HFF-Myc (cell line): ENCODE data around the gene SSTR5.

Experiments used
- DNase-seq: peaks from one replicate; pipeline ENCODE4 v3.0.0-alpha.2; 2011; ENCODE audit warnings: low read depth; ENCODE audit errors: extremely low read depth
- H3K4me3 ChIP-seq: replicated peaks from 2 replicates; pipeline ENCODE4 v1.5.1; 2011; ENCODE audit warnings: low read depth, mild to moderate bottlenecking, control low read depth, low read length
- CTCF ChIP-seq: IDR thresholded peaks from 2 replicates; pipeline ENCODE4 v1.5.1; 2012; ENCODE audit warnings: mild to moderate bottlenecking, low read depth, low read length, control low read depth; ENCODE audit errors: missing control alignments

The SSTR5 gene

DNA sequence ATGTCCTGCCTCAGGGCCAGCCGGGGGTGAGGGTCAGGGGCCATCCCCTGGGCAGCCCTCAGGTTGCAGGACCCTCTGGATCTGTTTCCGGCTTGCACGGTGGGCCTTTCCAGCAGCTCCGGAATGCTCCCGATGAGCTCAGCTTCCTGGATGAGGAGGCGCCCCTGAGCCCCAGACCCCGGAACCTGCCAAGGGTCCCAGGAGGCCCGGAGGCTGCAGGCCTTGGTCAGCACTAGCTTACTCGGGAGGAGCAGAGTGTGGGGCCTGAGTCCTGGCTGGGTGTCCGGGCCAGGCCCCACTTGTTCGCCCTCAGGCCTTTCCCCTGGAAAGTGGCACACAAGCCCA lies 31.1 kb downstream of the SSTR5 start:
- no peak for TF ChIP-seq CTCF
- DNase-seq = no peak
- no peak overlapping the region for H3K4me3 ChIP-seq

DNA sequence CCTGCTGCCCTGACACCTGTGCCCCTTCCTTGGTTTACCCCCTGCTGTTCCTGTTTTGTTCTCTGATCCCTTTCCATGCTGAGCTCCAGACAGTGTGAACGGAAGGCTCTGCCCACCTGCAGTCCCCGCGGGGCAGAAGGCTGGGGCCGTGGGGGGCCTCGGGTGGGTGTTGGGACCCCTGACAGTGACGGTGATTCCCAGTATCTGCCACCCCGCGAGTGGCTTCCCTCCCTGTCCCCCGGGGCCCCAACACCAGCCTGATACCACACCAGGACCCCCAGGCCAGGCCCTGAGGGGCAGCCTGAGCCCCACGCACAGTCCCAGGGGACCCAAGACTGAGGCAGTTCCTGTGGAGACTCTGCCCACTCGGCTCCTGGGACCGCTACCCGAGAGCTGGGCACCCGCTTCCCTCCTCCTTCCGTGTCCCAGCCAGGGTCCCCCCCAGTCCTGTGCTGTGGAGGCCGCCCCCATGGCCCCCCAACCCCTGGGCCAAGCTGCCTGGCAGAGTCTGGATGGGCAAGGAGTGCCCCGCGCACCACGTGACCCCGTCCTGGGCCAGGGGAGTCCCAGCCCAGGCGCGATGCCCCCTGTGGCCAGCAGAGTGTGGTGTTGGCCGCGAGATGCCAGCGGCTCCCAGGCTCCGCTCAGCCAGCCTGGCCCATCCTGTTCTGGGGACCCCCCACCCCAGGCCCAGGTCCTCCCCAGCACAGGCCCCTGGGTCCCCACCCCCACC lies 33.5 kb downstream of the SSTR5 start:
- TF ChIP-seq CTCF = peak; percentile 71
- DNase-seq = no peak
- H3K4me3 ChIP-seq = no peak overlapping the region

GRCh38 chr16:1106659-1107058 lies 34.1 kb downstream of the SSTR5 start:
- DNase-seq = no peak
- no peak for TF ChIP-seq CTCF
- no peak overlapping the region for H3K4me3 ChIP-seq

GRCh38 chr16:1107141-1107540 lies 34.6 kb downstream of the SSTR5 start:
- no peak overlapping the region for H3K4me3 ChIP-seq
- no peak for TF ChIP-seq CTCF
- DNase-seq = no peak

DNA sequence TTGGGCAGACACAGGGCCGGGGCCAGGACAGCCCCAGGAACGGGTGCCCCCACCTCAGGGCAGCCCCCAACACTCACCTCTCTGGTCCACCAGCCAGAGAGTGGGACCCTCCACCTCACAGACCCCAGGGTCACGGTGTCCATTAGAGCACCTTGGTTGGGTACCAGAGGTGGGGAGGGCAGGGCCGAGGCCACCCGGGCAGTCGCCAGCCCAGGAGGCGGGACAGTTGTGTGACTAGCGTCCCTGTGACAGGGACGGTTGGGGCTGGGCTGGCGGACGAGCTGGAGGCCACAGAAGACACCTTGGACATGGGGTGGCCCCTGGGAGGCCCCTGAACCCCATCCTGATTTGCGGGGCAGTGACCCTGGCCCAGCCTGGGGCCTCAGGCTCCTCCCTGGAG lies 35.2 kb downstream of the SSTR5 start:
- TF ChIP-seq CTCF = no peak
- no peak for DNase-seq
- no peak overlapping the region for H3K4me3 ChIP-seq

DNA sequence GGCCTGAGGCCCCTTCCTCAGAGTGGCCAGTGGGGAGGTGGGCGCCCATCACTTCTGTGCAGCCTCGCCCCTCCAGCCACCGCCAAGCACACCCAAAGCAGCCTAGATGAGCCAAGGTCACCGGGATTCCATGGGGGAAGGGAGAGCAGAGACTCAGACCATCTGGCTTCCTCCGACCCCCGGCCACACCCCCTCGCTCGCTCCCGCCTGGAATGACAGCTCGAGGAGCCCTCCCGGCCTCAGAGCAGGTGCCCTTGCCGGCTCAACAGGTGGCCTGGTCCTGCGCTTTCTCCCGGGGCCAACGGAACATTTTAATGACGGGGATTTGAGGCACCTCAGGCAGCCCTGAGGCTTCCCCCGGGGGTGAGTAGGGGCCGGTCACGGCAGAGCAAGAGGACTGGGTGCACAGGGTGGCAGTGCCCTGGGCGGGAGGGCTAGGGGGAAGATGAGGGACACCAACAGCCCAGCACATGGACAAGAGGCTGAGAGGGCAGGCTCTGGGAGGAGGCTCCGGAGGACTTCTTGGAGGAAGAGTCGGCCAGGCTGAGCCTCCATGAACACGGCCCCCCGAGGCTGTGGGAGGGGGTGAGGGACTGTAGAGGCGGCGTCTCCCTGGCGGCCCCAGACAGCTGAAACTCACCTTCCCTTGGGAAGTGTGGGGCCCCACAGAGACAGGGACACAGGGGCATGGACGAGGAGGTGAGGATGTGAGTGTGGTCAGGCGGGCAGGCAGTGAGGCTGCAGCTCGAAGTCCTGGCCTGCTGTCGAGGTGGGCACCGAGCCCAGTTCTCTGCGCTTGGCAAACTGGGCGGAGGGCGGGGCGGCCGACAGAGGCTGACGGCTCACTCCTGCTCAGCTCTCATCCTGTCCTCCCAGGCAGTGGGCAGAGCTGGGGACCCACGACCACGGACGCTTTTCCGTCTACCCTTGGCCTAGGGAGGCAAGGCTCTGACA lies 36.0 kb downstream of the SSTR5 start:
- TF ChIP-seq CTCF = no peak
- H3K4me3 ChIP-seq = no peak overlapping the region
- no peak for DNase-seq
